ENCODE measurements around the gene RNF14.
"Not testable (repeated sequence)": the region's sequence is repeated elsewhere in the genome, so short reads cannot be mapped to it uniquely, and the experiment has no call there.

Gene RNF14

DNA sequence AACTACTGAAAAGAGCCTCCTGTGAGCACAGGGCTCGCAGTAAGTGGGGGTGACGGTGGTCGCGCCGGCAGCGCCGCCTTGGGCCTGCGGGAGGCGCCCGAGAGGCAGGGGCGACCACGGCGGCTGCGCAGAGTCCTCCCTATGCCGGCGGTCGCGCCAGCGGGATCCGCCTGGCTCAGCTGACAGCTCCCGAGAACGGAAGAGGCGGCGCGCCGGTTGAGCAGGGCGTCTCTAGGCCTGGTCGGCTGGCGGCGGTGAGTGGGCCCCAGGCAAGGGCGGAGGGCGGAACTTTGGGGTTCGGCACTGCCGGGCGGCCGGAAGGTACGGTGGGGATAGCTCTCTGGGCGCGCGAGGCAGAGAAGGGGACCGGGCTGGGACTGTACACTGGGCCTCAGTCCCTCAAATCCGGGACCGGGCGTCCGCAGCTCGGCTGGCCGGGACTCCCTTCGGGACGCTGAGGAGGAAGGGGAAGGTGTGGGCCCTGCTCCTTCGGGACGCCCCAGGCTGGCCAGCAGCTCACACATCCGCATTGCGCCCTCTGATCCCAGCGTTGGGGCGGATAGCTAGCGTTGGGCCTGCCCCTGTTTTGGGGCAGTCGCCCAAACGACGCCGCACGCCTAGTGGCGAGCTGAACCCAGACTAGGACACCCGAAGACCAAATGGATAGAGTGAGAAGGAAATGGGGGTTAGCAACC lies at the start of gene RNF14:
Gene RNF14, plus strand, starts transcription at position 192 of the 695 bp plus-strand sequence. CDS start 4,484 bp downstream, outside the sequence.
- TF ChIP-seq, protein P1, sequence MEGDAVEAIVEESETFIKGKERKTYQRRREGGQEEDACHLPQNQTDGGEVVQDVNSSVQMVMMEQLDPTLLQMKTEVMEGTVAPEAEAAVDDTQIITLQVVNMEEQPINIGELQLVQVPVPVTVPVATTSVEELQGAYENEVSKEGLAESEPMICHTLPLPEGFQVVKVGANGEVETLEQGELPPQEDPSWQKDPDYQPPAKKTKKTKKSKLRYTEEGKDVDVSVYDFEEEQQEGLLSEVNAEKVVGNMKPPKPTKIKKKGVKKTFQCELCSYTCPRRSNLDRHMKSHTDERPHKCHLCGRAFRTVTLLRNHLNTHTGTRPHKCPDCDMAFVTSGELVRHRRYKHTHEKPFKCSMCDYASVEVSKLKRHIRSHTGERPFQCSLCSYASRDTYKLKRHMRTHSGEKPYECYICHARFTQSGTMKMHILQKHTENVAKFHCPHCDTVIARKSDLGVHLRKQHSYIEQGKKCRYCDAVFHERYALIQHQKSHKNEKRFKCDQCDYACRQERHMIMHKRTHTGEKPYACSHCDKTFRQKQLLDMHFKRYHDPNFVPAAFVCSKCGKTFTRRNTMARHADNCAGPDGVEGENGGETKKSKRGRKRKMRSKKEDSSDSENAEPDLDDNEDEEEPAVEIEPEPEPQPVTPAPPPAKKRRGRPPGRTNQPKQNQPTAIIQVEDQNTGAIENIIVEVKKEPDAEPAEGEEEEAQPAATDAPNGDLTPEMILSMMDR (IDR thresholded peaks at IDR 0.05; ENCODE audit: control extremely low read depth, extremely low read depth, low read depth, missing control alignments), result peak; percentile 87
- CTCF ChIA-PET, result interaction anchor here (0.6 to 6.9 kb wide), 54 partner anchors 9 to 744 kb away, joined by 3 to 145 read pairs (median 4); partner anchors contain the start of genes DELE1, DIAPH1, FCHSD1 and GNPDA1
- POLR2A ChIA-PET, result interaction anchor here (0.5 to 1.4 kb wide), 4 partner anchors 23 to 350 kb away, joined by 3 to 15 read pairs (median 3); partner anchors contain the start of genes DELE1 and GNPDA1

GRCh38 chr5:141919218-141920119 lies 49.4 kb upstream of the RNF14 start:
- CTCF ChIA-PET, result interaction anchor here (0.6 to 5.3 kb wide), 7 partner anchors 18 to 255 kb away, joined by 3 to 30 read pairs (median 6); partner anchors contain the start of gene RNF14
- DNase-seq (ENCODE audit: extremely low spot score), result no peak
- TF ChIP-seq, protein P1 (IDR thresholded peaks at IDR 0.05; ENCODE audit: control extremely low read depth, extremely low read depth, low read depth, missing control alignments), result no peak
- POLR2A ChIA-PET, result no interaction called here

More for the DNA sequence above, at the start of gene RNF14:
- peak; percentile 95 for DNase-seq (ENCODE audit: extremely low spot score)

DNA sequence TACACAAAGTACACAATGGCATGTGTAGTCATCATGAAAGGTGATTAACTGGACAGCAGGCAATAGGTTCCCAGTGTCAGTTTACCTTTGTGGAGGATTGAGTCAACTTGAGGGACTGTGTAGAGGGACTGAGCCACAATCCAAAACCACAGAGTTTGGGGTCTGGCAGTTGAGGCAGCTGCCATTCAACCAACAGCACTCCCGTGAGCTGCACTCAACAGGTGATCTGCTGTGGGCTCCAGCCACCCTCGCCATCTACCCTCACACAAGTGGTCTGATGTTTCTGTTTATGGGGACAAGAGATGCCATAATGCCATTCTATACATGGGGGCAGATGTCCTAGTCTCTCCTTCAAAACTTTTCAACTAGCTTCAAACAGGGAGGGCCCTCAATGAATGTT lies 48.1 kb upstream of the RNF14 start:
- no peak for DNase-seq (ENCODE audit: extremely low spot score)
- ChIA-PET POLR2A (no interaction called here), CTCF (interaction anchor here (1.3 to 5.3 kb wide), 4 partner anchors 10 to 229 kb away, joined by 3 to 30 read pairs (median 9); no protein-coding TSS in a partner anchor)
- TF ChIP-seq, protein P1 (IDR thresholded peaks at IDR 0.05; ENCODE audit: control extremely low read depth, extremely low read depth, low read depth, missing control alignments), result no peak

GRCh38 chr5:141922827-141923447 lies 46.0 kb upstream of the RNF14 start:
- DNase-seq (ENCODE audit: extremely low spot score), result not testable (repeated sequence)
- ChIA-PET CTCF (interaction anchor here (1.1 to 5.3 kb wide), 13 partner anchors 10 to 790 kb away, joined by 3 to 30 read pairs (median 5); partner anchors contain the start of genes DIAPH1, PCDH1, PCDH12 and RNF14), POLR2A (interaction anchor here (0.7 to 2.8 kb wide), 4 partner anchors 12 to 47 kb away, joined by 3 to 15 read pairs (median 4); partner anchors contain the start of gene RNF14)

GRCh38 chr5:141923448-141924313 lies 45.2 kb upstream of the RNF14 start, which contains the start of gene DELE1:
Gene DELE1 (plus strand): TSS chr5:141923871. CDS start chr5:141923942, 71 bp downstream.
- POLR2A ChIA-PET, result interaction anchor here (0.7 to 2.8 kb wide), 5 partner anchors 13 to 47 kb away, joined by 3 to 15 read pairs (median 3); partner anchors contain the start of gene RNF14
- CTCF ChIA-PET, result interaction anchor here (0.9 to 5.3 kb wide), 13 partner anchors 9 to 790 kb away, joined by 3 to 30 read pairs (median 5); partner anchors contain the start of genes PCDH1, PCDH12 and RNF14
- peak; percentile 95 for DNase-seq (ENCODE audit: extremely low spot score)
- TF ChIP-seq, protein P1 (IDR thresholded peaks at IDR 0.05; ENCODE audit: control extremely low read depth, extremely low read depth, low read depth, missing control alignments), result no peak

GRCh38 chr5:141926434-141926833 lies 42.5 kb upstream of the RNF14 start:
- CTCF ChIA-PET, result interaction anchor here (0.7 to 2.6 kb wide), 4 partner anchors 17 to 224 kb away, joined by 3 to 6 read pairs (median 4); partner anchors contain the start of gene RNF14
- DNase-seq (ENCODE audit: extremely low spot score), result no peak
- TF ChIP-seq, protein P1 (IDR thresholded peaks at IDR 0.05; ENCODE audit: control extremely low read depth, extremely low read depth, low read depth, missing control alignments), result no peak
- POLR2A ChIA-PET, result no interaction called here
